DLD1 (cell line): ENCODE measurements around the gene HBG2.

Experiments
- in situ Hi-C: cut with HindIII; loops from 2 replicates; pipeline ENCODE4 v1.10.0; 2017; ENCODE audit warnings: low sequenced_read_pairs

The HBG2 gene

GRCh38 chr11:5231111-5231510 lies 23.5 kb downstream of the HBG2 start:
- in situ Hi-C loops: no loop called here

DNA sequence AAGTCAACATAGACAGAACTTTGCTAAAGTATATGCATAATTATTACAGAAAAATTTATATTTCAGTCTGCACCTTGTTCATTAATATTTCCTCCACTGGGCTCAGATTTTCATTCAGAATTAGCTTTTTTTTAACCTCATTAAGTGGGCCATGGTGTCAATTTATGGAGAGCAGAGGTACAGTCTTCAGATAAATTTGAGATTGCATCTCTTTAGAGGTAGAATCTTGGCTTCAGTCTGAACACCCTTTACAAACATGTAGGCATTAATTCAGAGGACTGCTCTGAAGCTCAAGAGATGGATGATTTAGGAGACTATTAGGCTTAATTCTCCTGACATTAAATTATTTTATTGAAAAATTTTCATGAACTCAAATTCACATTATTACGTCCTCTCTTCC lies 24.3 kb downstream of the HBG2 start:
- in situ Hi-C loops: no loop called here

GRCh38 chr11:5229796-5230195 lies 24.8 kb downstream of the HBG2 start:
- in situ Hi-C loops: no loop called here

DNA sequence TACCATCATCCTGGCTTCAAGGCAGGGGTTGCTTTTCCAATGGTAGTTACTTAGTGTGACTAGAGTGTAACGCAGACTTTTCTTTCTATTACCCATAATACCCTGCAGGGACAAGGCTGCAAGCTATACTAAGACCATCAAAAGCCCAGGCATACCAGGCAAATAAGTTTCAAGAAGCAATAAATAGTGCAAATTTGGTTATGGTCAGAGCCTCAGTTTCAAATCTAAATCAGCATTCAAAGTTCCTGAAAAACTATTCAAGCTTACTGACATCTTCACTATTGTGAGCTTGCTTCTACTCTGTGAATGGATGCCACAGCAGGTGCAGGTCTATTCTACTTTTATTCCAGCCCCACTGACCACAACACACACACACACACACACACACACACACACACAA lies 25.2 kb downstream of the HBG2 start:
- in situ Hi-C loops: no loop called here

DNA sequence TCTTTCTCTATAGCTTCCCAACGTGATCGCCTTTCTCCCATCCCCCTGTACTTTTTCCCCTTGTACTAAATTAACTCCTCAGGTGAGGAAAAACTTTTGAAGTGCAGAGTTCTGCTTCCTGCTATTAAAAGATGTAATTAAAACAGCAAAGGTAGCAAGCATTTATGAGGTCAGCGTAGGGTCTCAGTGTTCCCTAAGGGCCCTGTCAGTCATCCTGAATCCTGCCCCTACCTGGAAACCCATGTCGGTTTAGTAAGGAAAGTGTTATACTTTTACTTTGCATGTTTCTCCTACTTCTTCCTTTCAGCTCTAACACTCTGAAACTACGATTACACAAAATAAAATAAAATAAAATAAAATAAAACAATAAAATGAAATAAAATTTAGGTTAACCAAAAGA lies 26.5 kb downstream of the HBG2 start:
- in situ Hi-C loops: no loop called here

GRCh38 chr11:5227681-5228080 lies 26.9 kb downstream of the HBG2 start:
- in situ Hi-C loops: no loop called here

DNA sequence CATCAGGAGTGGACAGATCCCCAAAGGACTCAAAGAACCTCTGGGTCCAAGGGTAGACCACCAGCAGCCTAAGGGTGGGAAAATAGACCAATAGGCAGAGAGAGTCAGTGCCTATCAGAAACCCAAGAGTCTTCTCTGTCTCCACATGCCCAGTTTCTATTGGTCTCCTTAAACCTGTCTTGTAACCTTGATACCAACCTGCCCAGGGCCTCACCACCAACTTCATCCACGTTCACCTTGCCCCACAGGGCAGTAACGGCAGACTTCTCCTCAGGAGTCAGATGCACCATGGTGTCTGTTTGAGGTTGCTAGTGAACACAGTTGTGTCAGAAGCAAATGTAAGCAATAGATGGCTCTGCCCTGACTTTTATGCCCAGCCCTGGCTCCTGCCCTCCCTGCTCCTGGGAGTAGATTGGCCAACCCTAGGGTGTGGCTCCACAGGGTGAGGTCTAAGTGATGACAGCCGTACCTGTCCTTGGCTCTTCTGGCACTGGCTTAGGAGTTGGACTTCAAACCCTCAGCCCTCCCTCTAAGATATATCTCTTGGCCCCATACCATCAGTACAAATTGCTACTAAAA lies 27.8 kb downstream of the HBG2 start, which contains the start of gene HBB:
TSS of gene HBB (minus strand) at position 340 of the 579 bp plus-strand sequence. CDS start at position 290, 50 bp downstream.
- in situ Hi-C loops: no loop called here

DNA sequence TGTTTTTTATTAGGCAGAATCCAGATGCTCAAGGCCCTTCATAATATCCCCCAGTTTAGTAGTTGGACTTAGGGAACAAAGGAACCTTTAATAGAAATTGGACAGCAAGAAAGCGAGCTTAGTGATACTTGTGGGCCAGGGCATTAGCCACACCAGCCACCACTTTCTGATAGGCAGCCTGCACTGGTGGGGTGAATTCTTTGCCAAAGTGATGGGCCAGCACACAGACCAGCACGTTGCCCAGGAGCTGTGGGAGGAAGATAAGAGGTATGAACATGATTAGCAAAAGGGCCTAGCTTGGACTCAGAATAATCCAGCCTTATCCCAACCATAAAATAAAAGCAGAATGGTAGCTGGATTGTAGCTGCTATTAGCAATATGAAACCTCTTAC lies 29.1 kb downstream of the HBG2 start:
- in situ Hi-C loops: no loop called here

DNA sequence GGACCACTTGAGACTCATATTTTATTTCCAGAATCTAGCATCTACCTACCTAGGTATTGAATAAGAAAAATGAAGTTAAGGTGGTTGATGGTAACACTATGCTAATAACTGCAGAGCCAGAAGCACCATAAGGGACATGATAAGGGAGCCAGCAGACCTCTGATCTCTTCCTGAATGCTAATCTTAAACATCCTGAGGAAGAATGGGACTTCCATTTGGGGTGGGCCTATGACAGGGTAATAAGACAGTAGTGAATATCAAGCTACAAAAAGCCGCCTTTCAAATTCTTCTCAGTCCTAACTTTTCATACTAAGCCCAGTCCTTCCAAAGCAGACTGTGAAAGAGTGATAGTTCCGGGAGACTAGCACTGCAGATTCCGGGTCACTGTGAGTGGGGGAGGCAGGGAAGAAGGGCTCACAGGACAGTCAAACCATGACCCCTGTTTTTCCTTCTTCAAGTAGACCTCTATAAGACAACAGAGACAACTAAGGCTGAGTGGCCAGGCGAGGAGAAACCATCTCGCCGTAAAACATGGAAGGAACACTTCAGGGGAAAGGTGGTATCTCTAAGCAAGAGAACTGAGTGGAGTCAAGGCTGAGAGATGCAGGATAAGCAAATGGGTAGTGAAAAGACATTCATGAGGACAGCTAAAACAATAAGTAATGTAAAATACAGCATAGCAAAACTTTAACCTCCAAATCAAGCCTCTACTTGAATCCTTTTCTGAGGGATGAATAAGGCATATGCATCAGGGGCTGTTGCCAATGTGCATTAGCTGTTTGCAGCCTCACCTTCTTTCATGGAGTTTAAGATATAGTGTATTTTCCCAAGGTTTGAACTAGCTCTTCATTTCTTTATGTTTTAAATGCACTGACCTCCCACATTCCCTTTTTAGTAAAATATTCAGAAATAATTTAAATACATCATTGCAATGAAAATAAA lies 29.8 kb downstream of the HBG2 start:
- in situ Hi-C loops: no loop called here

DNA sequence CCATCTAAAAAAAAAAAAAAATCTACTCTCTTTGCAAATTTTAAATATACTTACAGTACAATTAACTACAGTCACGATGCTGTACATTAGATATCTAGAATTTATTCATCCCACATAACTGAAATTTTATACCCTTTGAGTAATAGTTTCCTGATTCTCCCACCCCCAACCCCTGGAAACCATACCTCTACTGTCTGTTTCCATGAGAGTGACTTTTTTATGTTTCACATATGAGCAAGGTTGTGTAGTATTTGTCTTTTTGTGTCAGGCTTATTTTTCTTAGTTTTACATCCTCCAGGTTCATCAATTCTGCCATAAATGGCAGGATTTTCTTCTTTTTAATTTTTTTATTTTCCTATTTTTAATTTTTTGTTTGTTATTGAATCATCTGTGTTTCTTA lies 30.9 kb downstream of the HBG2 start:
- in situ Hi-C loops: no loop called here

DNA sequence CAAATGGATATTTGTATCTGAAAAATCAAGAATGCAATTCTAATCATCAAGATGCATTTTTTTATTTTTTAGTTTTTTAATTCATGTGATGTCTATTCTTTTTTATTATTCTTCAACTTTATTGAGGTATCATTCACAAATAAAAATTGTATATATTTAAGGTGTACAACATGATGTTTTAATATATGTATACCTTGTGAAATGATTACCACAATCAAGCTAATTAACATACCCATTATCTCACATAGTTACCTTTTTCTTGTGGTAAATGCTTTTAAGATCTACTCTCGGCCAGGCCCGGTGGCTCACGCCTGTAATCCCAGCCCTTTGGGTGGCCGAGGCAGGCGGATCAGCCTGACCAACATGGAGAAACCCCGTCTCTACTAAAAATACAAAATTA lies 31.4 kb downstream of the HBG2 start:
- in situ Hi-C loops: no loop called here

DNA sequence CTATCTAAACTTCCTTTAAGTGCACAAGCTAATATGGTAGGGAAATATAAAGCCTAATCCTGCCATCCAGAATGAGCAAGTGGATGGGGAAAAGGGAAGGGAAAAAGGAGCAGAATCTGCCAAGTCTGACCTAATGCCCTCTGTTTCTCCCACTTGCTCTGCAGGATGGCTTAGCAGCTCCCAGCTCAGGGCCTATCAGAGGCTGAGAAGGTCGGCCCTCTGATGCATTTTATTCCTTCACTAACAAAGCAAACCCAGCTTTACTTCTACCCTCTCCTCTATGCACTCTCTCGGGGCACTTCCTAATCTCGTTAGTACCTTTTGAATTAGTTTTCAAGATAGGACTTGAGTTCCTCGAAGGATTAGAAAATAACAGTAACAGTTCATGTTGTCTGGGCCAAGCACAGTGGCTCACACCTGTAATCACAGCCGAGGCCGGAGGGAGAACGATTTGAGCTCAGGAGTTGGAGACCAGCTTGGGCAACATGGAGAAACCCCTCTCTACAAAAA lies 44.1 kb downstream of the HBG2 start:
- in situ Hi-C loops: no loop called here

DNA sequence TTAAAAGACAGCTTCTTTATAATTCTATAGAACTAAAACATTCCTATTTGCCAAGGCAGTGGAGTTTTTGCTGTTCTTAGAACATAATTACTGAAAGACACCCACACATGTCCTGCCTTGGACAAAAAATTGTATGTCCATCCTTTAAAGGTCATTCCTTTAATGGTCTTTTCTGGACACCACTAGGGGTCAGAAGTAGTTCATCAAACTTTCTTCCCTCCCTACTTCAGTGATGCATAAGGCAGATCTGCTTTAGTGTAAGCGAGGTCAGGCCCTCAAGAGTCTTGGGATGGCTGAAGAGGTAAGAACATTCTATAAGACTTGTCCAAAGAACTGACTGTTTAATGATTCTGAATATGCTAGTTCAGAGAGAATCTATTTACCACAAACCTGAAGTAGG lies 49.8 kb downstream of the HBG2 start:
- in situ Hi-C loops: no loop called here

- in situ Hi-C loops: no loop called here
These were observed 51.2 kb downstream of the HBG2 start for GRCh38 chr11:5203366-5203765.
